SU-DHL-6 (cell line): ENCODE results near the gene PON1.

Experiments used
- H2AFZ ChIP-seq: fragments of 200-600 bp; sonication (generic); 2 replicates; pipeline ENCODE4 v1.6.1; 2014; ENCODE audit warnings: low read depth, mild to moderate bottlenecking, moderate library complexity, mixed read lengths, antibody characterized with exemption, low read length; ENCODE audit not compliant: severe bottlenecking
- H3F3A ChIP-seq: fragments of 200-600 bp; shearing (Covaris generic); 2 replicates; pipeline ENCODE4 v1.6.0; 2016; ENCODE audit warnings: antibody characterized with exemption, mild to moderate bottlenecking; ENCODE audit not compliant: insufficient read depth
- H3K27ac ChIP-seq: fragments of 200-600 bp; sonication (generic); 2 replicates; pipeline ENCODE4 v1.5.1; 2016; ENCODE audit warnings: low read depth, mild to moderate bottlenecking, low read length, moderate library complexity, mixed read lengths
- H3K27me3 ChIP-seq: fragments of 200-600 bp; sonication (generic), shearing (Covaris generic); 2 replicates; pipeline ENCODE4 v1.6.0; 2014; ENCODE audit warnings: mild to moderate bottlenecking, low read length
- H3K36me3 ChIP-seq: fragments of 200-600 bp; sonication (generic); 2 replicates; pipeline ENCODE4 v1.6.1; 2014; ENCODE audit warnings: mild to moderate bottlenecking, low read length, mixed read lengths
- H3K4me2 ChIP-seq: fragments of 300-600, 200-600 bp; shearing (Covaris generic), sonication (generic); 2 replicates; pipeline ENCODE4 v1.6.0; 2014; ENCODE audit warnings: low read length, low read depth, mild to moderate bottlenecking; ENCODE audit not compliant: poor library complexity, severe bottlenecking
- H3K4me3 ChIP-seq: fragments of 200-600 bp; sonication (generic); 2 replicates; pipeline ENCODE4 v1.5.1; 2014; ENCODE audit warnings: antibody characterized with exemption, low read length, mild to moderate bottlenecking, mixed read lengths; ENCODE audit not compliant: insufficient read depth, poor library complexity, severe bottlenecking
- H3K79me2 ChIP-seq: fragments of 200-600 bp; sonication (generic); 2 replicates; pipeline ENCODE4 v1.6.1; 2014; ENCODE audit warnings: mild to moderate bottlenecking, low read length, moderate library complexity; ENCODE audit not compliant: insufficient read depth
- H3K9ac ChIP-seq: fragments of 200-600 bp; sonication (generic); 2 replicates; pipeline ENCODE4 v1.7.0; 2014; ENCODE audit warnings: mild to moderate bottlenecking, low read length
- H3K9me2 ChIP-seq: fragments of 200-600 bp; sonication (generic); replicated peaks from 2 replicates; pipeline ENCODE4 v1.6.1; 2014; ENCODE audit warnings: low read length; ENCODE audit not compliant: insufficient read depth
- H3K9me3 ChIP-seq: fragments of 200-600 bp; sonication (generic); 2 replicates; pipeline ENCODE4 v1.6.1; 2014; ENCODE audit warnings: low read length, mixed read lengths; ENCODE audit not compliant: insufficient read depth
- H4K20me1 ChIP-seq: fragments of 200-600 bp; sonication (generic); 2 replicates; pipeline ENCODE4 v1.6.1; 2014; ENCODE audit warnings: low read depth, mild to moderate bottlenecking, antibody characterized with exemption, low read length, moderate library complexity, mixed read lengths
- CTCF ChIP-seq: fragments of 200-600 bp; sonication (generic); IDR thresholded peaks from one replicate; pipeline ENCODE4 v1.5.1; 2017; ENCODE audit warnings: antibody characterized with exemption, mild to moderate bottlenecking, low read length, moderate library complexity; ENCODE audit not compliant: insufficient read depth, poor library complexity, severe bottlenecking
- EZH2phosphoT487 ChIP-seq: fragments of 200-600 bp; sonication (generic), shearing (Covaris generic); conservative IDR thresholded peaks from 2 replicates; pipeline ENCODE4 v1.6.1; 2018; ENCODE audit warnings: mild to moderate bottlenecking, antibody characterized with exemption, low read length, moderate library complexity, mixed read lengths

The PON1 gene

GRCh38 chr7:95250571-95250970 lies 73.8 kb downstream of the PON1 start:
- no peak overlapping the region for H3K4me3 ChIP-seq
- no peak overlapping the region for H2AFZ ChIP-seq
- H3K27me3 ChIP-seq = 0 out of 2 replicates have a peak, but pooled peaks cover 2% of the 10 kb centered on the region
- H3K27ac ChIP-seq = no peak overlapping the region
- H4K20me1 ChIP-seq = no peaks in the 10 kb centered on the region
- H3F3A ChIP-seq = no peaks in the 10 kb centered on the region
- TF ChIP-seq EZH2phosphoT487 (no peak), CTCF (no peak)
- no peaks in the 10 kb centered on the region for H3K9me3 ChIP-seq
- H3K79me2 ChIP-seq = no peaks in the 10 kb centered on the region
- no peaks in the 10 kb centered on the region for H3K36me3 ChIP-seq
- H3K9ac ChIP-seq = no peak overlapping the region
- no peak overlapping the region for H3K4me2 ChIP-seq
- H3K9me2 ChIP-seq = no peaks in the 10 kb centered on the region
